Natural killer cell (primary cell): ENCODE data around the gene DEPP1. TPM values are rescaled to one million over a fixed set of nuclear protein-coding genes. Genes with fewer than 3 reads are reported as not detected.
A peak's percentile ranks its signal among the peaks of the same experiment; 100 is the strongest.

ENCODE experiments used
- ATAC-seq, 3 donors: fragments of 150-1000 bp in 2 of 3; fragments of 200-7000 bp in 1 of 3; cut with Tn5 transposase; 1 replicate in 1 of 3; 2 replicates in 2 of 3; pipeline ENCODE4 v1.10.0; 2021; ENCODE audit warnings: mild to moderate bottlenecking in 2 of 3, moderate library complexity in 2 of 3
- DNase-seq, 2 donors: peaks; one replicate each; pipeline versions ENCODE4 v3.0.0 to v3.0.0-alpha.2; 2013 to 2021; ENCODE audit warnings: mixed read lengths in 1 of 2
- H3K27ac ChIP-seq: one replicate; pipeline ENCODE4 v1.5.1; 2013; ENCODE audit warnings: mild to moderate bottlenecking, low read length
- H3K27me3 ChIP-seq: one replicate; pipeline ENCODE4 v1.6.1; 2013; ENCODE audit warnings: low read length; ENCODE audit not compliant: control insufficient read depth, insufficient read depth
- H3K36me3 ChIP-seq: one replicate; pipeline ENCODE4 v1.6.1; 2013; ENCODE audit warnings: low read length; ENCODE audit not compliant: control insufficient read depth, insufficient read depth
- H3K4me1 ChIP-seq: one replicate; pipeline ENCODE4 v1.6.1; 2013; ENCODE audit warnings: low read length; ENCODE audit not compliant: control insufficient read depth, insufficient read depth
- H3K4me3 ChIP-seq: one replicate; pipeline ENCODE4 v1.5.1; 2013; ENCODE audit warnings: low read length
- H3K9me3 ChIP-seq: one replicate; pipeline ENCODE4 v1.6.1; 2013; ENCODE audit warnings: low read length; ENCODE audit not compliant: control insufficient read depth, insufficient read depth
- H3K27ac Mint-ChIP-seq, 2 donors: one replicate each; pipeline ENCODE4 v1.8.0; 2022; ENCODE audit warnings: mild to moderate bottlenecking in 2 of 2, mixed read lengths in 2 of 2, moderate library complexity in 1 of 2
- H3K27me3 Mint-ChIP-seq, 2 donors: one replicate each; pipeline ENCODE4 v1.8.0; 2022; ENCODE audit warnings: low read depth in 2 of 2, mixed read lengths in 2 of 2
- H3K36me3 Mint-ChIP-seq: one replicate; pipeline ENCODE4 v1.8.0; 2022; ENCODE audit warnings: mixed read lengths
- H3K4me1 Mint-ChIP-seq, 2 donors: one replicate each; pipeline ENCODE4 v1.8.0; 2022; ENCODE audit warnings: mixed read lengths in 2 of 2
- H3K4me3 Mint-ChIP-seq: one replicate; pipeline ENCODE4 v1.8.0; 2022; ENCODE audit warnings: mild to moderate bottlenecking, moderate library complexity, mixed read lengths
- H3K9me3 Mint-ChIP-seq, 2 donors: one replicate each; pipeline ENCODE4 v1.8.0; 2022; ENCODE audit warnings: mixed read lengths in 2 of 2
- WGBS: methylation state at CpG from one replicate; pipeline ENCODE4 v1.1.7; 2013; ENCODE audit warnings: missing lambda C conversion rate; ENCODE audit not compliant: insufficient coverage; 5-methylcytosine and 5-hydroxymethylcytosine counted together
- intact Hi-C: fragments of 100-400 bp; cut with micrococcal nuclease; formaldehyde crosslinking; loops from one replicate; pipeline ENCODE4 v1.14.2; 2022
- total RNA-seq, 4 donors: library from RNA; stranded (reverse); fragments of 120-200 nt in 1 of 4; gene quantifications; one replicate each; pipeline versions ENCODE4 v1.2.3 to v1.2.4, GENCODE V29; 2013 to 2022
- TF ChIP-seq, protein P1 (sequence below): fragments of 200-600 bp; IDR thresholded peaks from one replicate; pipeline ENCODE4 v1.8.0; 2022; ENCODE audit warnings: antibody characterized with exemption

Gene DEPP1
- total RNA-seq, 3 donors from 2014 or later (not counting 1 experiment from before 2014, with no cell fraction given) = not detected

DNA sequence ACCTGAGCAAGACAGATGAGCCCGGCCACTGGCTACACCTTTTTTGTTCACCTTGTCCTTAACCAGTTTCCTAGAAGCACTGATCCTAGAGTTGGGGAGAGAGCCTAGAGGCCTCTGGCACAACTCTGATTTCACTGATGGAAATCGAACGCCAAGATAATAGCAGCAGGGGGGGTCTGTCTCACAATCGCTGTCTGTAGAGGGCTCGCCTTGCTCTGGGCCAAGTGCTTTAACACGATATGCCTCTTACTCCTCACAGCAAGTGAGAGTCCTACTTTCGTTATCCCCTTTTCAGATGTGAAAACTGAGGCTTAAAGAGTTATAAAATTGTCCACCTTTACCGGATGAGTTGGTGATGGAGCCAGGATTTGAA lies 18.5 kb downstream of the DEPP1 start:
- H3K36me3 ChIP-seq = peaks cover 3% of the 10 kb centered on the region
- Mint-ChIP-seq H3K4me3 (peak overlapping the region; percentile 95), H3K36me3 (no peaks in the 10 kb centered on the region), H3K9me3 (no peaks in the 10 kb centered on the region), H3K27me3 (no peaks in the 10 kb centered on the region), H3K27ac (peak overlapping the region; percentile 71 to 76), H3K4me1 (peaks cover 61 to 83% of the 10 kb centered on the region in 2 donors)
- peak overlapping the region; percentile 72 for H3K4me3 ChIP-seq
- peaks cover 60% of the 10 kb centered on the region for H3K4me1 ChIP-seq
- intact Hi-C loops = no loop called here
- no peaks in the 10 kb centered on the region for H3K9me3 ChIP-seq
- TF ChIP-seq, protein P1, sequence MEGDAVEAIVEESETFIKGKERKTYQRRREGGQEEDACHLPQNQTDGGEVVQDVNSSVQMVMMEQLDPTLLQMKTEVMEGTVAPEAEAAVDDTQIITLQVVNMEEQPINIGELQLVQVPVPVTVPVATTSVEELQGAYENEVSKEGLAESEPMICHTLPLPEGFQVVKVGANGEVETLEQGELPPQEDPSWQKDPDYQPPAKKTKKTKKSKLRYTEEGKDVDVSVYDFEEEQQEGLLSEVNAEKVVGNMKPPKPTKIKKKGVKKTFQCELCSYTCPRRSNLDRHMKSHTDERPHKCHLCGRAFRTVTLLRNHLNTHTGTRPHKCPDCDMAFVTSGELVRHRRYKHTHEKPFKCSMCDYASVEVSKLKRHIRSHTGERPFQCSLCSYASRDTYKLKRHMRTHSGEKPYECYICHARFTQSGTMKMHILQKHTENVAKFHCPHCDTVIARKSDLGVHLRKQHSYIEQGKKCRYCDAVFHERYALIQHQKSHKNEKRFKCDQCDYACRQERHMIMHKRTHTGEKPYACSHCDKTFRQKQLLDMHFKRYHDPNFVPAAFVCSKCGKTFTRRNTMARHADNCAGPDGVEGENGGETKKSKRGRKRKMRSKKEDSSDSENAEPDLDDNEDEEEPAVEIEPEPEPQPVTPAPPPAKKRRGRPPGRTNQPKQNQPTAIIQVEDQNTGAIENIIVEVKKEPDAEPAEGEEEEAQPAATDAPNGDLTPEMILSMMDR = no peak
- no peaks in the 10 kb centered on the region for H3K27me3 ChIP-seq
- H3K27ac ChIP-seq = peak overlapping the region; percentile 45
- no peak for DNase-seq
- ATAC-seq = no peak
- 58% methylated on average over 6 of the region's 8 CpGs for WGBS

DNA sequence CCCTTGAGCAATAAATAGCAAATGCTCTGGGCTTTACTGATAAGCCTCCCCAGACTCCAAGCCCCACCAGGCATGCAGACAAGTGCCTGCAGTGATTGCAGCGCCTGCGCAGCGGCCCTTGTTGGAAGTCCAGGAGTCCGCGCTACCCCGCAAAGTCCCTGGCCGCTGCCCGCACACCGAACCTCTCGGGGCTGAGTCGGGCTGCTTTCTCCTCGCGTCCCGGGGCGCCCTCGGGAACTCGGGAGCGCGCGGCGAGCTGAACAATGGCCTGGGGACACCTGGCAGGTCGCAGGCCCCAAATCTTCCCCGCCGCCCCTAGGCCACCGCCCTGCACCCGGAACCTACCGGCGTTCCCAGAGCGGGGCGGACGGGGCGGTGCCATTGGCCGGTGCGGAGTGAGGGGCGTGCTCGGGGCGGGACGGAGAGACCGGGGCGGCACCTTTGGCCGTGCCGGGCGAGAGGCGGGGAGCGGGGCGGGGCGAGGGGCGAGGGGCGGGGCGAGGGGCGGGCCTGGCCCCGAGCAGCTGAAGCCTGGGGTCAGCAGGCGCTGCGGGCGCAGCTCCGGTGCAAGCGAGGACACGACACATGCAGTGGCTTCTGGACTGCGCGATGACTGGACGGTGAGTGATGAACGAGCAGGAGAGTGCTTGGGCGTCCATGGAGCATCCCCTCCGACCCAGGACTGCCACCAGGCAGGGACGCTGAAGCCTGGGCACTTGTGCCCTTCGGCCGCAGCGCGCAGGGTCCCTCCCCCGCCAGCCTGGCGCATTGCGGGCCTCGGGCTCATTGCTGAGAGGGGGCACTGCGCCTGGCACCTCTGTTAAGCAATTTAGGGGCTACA lies 19.1 kb downstream of the DEPP1 start, which contains the start of gene RASSF4:
Gene RASSF4 (plus strand): TSS at position 556 of the 841 bp plus-strand sequence. CDS start 10,401 bp downstream, outside the sequence.
- H3K4me3 Mint-ChIP-seq = peak within 1 kb of the TSS; percentile 95
- TF ChIP-seq, protein P1 = no peak
- intact Hi-C loops = loop anchor here (2.0 kb wide), 1 partner anchor 15 kb away; no protein-coding TSS in a partner anchor
- peak within 1 kb of the TSS; percentile 62 for H3K27ac ChIP-seq
- peaks cover 4% of the 10 kb centered on the region for H3K36me3 ChIP-seq
- WGBS = 1% methylated on average over 73 of the region's 74 CpGs
- no peaks in the 10 kb centered on the region for H3K36me3 Mint-ChIP-seq
- peaks cover 55 to 82% of the 10 kb centered on the region in 2 donors for H3K4me1 Mint-ChIP-seq
- no peaks in the 10 kb centered on the region for H3K9me3 ChIP-seq
- peak within 1 kb of the TSS; percentile 71 to 76 for H3K27ac Mint-ChIP-seq
- H3K27me3 ChIP-seq = no peaks in the 10 kb centered on the region
- ATAC-seq = peak; percentile 98 to 99 (median 99)
- DNase-seq = peak; percentile 86 to 92
- no peaks in the 10 kb centered on the region for H3K9me3 Mint-ChIP-seq
- no peaks in the 10 kb centered on the region for H3K27me3 Mint-ChIP-seq
- peaks cover 54% of the 10 kb centered on the region for H3K4me1 ChIP-seq
- H3K4me3 ChIP-seq = peak within 1 kb of the TSS; percentile 88

- Histone ChIP-seq H3K36me3 (peaks cover 6% of the 10 kb centered on the region), H3K4me3 (peak overlapping the region; percentile 88), H3K27ac (peak overlapping the region; percentile 62), H3K27me3 (no peaks in the 10 kb centered on the region), H3K9me3 (no peaks in the 10 kb centered on the region), H3K4me1 (peaks cover 48% of the 10 kb centered on the region)
- WGBS = 1% methylated on average over 4 of the region's 6 CpGs
- peak overlapping the region; percentile 71 to 76 for H3K27ac Mint-ChIP-seq
- H3K36me3 Mint-ChIP-seq = no peaks in the 10 kb centered on the region
- H3K4me1 Mint-ChIP-seq = peaks cover 53 to 76% of the 10 kb centered on the region in 2 donors
- no peaks in the 10 kb centered on the region for H3K27me3 Mint-ChIP-seq
- peak overlapping the region; percentile 95 for H3K4me3 Mint-ChIP-seq
- no peak for ATAC-seq
- TF ChIP-seq, protein P1 = no peak
- H3K9me3 Mint-ChIP-seq = no peaks in the 10 kb centered on the region
- DNase-seq = no peak
- intact Hi-C loops = loop anchor here (2.0 kb wide), 1 partner anchor 16 kb away; no protein-coding TSS in a partner anchor
These were observed 19.7 kb downstream of the DEPP1 start for GRCh38 chr10:44958898-44959246.
